HL-60 (cell line): Measurements from ENCODE around the gene NDUFA11.

Experiments
- DNase-seq, 2 experiments: peaks; one replicate each; pipeline ENCODE4 v3.0.0-alpha.2; 2010 to 2020; ENCODE audit warnings: low read depth in 1 of 2, low spot score in 1 of 2
- H3K27ac ChIP-seq: fragments of 250-450 bp; sonication (Bioruptor Pico); replicated peaks from 2 replicates; pipeline ENCODE4 v1.5.1; 2020; ENCODE audit warnings: mild to moderate bottlenecking, moderate library complexity
- H3K27me3 ChIP-seq: fragments of 250-450 bp; sonication (Bioruptor Pico); 2 replicates; pipeline ENCODE4 v1.5.1; 2021; ENCODE audit warnings: mild to moderate bottlenecking, moderate library complexity; ENCODE audit not compliant: insufficient read depth, poor library complexity, severe bottlenecking
- H3K4me3 ChIP-seq: replicated peaks from 2 replicates; pipeline ENCODE4 v1.5.1; 2011; ENCODE audit warnings: mild to moderate bottlenecking, control low read depth, low read length; ENCODE audit not compliant: insufficient read depth
- CTCF ChIP-seq: IDR thresholded peaks from one replicate; pipeline ENCODE4 v1.5.1; 2011; ENCODE audit warnings: low read length, control low read depth, inconsistent platforms; ENCODE audit not compliant: insufficient read depth
- GABPA ChIP-seq: IDR thresholded peaks from 2 replicates; pipeline ENCODE4 v1.6.1; 2012; ENCODE audit warnings: low read depth
- POLR2AphosphoS5 ChIP-seq: IDR thresholded peaks from 2 replicates; pipeline ENCODE4 v1.6.1; 2012; ENCODE audit warnings: low read depth
- SPI1 ChIP-seq: IDR thresholded peaks from 2 replicates; pipeline ENCODE4 v1.6.1; 2012; ENCODE audit warnings: low read depth, mild to moderate bottlenecking, borderline replicate concordance
- TF ChIP-seq, protein P1 (sequence below): IDR thresholded peaks from 2 replicates; pipeline ENCODE4 v1.6.1; 2012; ENCODE audit warnings: low read depth; ENCODE audit not compliant: insufficient replicate concordance

Gene NDUFA11

DNA sequence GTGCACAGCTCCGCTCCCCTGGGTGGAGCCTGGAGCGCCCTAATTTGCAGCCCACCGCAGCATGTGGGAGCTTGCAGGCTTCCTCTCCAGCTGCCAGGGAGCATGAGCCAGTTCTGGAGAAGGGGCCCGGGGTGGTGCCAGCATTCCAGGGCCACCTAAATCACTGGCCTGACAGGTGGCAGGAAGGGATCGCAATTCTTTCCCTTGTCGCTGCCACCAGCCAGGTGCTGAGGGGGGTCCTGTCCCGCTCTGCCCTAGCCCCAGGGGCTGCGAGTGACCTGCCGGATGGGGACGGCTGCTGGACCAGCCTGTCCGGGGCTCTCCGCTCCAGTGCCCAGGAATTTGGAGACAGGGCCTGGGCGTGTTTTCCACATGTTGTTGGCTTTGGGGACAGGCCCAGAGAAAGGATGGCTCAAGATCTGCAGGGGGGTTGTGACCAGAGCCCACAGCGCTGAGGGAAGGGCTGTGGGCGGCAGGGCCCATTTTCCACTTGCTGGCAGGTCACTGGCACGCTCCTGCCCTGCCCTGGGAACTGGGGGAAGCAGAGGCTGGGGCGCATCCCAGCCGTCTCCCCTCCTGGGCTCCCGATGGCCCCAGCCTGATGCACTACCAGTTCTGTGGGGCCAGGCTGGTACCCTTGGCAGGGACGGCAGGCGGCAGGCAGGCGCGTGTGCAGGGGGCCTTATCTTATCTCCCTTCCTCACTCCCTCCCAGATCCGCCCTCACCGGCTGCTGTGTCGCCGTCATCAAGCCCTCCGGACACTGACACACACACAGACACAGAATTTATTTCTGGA is 9.5 kb downstream of the NDUFA11 start:
- no peak overlapping the region for H3K4me3 ChIP-seq
- TF ChIP-seq SPI1 (no peak), GABPA (no peak), CTCF (no peak), POLR2AphosphoS5 (no peak)
- TF ChIP-seq, protein P1, sequence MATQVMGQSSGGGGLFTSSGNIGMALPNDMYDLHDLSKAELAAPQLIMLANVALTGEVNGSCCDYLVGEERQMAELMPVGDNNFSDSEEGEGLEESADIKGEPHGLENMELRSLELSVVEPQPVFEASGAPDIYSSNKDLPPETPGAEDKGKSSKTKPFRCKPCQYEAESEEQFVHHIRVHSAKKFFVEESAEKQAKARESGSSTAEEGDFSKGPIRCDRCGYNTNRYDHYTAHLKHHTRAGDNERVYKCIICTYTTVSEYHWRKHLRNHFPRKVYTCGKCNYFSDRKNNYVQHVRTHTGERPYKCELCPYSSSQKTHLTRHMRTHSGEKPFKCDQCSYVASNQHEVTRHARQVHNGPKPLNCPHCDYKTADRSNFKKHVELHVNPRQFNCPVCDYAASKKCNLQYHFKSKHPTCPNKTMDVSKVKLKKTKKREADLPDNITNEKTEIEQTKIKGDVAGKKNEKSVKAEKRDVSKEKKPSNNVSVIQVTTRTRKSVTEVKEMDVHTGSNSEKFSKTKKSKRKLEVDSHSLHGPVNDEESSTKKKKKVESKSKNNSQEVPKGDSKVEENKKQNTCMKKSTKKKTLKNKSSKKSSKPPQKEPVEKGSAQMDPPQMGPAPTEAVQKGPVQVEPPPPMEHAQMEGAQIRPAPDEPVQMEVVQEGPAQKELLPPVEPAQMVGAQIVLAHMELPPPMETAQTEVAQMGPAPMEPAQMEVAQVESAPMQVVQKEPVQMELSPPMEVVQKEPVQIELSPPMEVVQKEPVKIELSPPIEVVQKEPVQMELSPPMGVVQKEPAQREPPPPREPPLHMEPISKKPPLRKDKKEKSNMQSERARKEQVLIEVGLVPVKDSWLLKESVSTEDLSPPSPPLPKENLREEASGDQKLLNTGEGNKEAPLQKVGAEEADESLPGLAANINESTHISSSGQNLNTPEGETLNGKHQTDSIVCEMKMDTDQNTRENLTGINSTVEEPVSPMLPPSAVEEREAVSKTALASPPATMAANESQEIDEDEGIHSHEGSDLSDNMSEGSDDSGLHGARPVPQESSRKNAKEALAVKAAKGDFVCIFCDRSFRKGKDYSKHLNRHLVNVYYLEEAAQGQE, result no peak
- no peak for DNase-seq
- H3K27me3 ChIP-seq, result peaks cover 10% of the 10 kb centered on the region
- no peak overlapping the region for H3K27ac ChIP-seq

- Histone ChIP-seq H3K4me3 (no peak overlapping the region), H3K27ac (no peak overlapping the region), H3K27me3 (peaks cover 10% of the 10 kb centered on the region)
- DNase-seq, result no peak
- TF ChIP-seq POLR2AphosphoS5, result 0 out of 2 replicates have a peak, but pooled peaks have one; percentile 16
- TF ChIP-seq CTCF, result no peak
Observed at GRCh38 chr19:5893296-5893903, 10.2 kb downstream of the NDUFA11 start.

GRCh38 chr19:5892772-5893275 is 10.8 kb downstream of the NDUFA11 start:
- Histone ChIP-seq H3K27me3 (peaks cover 10% of the 10 kb centered on the region), H3K4me3 (no peak overlapping the region), H3K27ac (no peak overlapping the region)
- TF ChIP-seq CTCF (no peak), GABPA (no peak)
- no peak for DNase-seq

DNA sequence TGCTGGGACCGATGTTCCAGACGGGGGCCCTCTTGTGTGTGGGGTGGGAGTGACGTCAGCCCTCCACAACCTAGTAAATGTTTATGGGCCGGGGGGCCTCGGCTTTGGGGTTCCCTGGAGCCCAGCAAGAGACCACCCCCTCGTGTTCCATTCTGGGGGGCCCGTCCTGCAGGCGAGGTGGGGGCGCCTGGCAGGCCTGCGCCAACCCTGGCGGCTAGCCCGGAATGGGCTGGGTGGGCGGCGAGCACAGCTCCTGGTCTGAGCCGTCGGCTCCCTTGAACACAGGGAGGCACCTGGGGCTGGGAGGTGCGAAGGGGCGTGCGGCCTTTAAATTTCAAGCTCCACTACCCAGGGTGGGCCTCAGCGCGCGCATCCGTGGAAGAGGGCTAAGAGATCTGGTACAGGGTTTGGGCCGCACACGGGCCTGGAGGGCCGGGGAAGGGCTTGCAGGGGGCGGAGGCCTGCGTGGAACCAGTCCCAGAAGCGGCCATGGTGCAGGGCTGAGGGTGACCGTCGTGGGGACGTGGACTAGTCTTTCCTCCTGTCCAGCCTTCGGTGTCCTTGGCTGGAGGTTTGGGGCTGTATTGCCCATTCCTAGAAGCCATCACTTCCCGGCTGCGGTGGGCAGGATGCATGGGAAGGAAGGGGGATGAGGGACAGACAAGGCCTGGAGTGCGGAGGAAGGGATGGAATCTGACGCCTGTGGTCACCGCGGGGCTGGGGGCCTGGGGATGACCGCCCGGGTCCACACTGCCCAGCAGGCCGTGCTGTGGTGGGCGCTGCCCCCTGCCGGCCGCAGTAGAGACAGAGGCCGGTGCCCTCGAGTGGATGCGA is 11.4 kb downstream of the NDUFA11 start:
- TF ChIP-seq CTCF, result peak; percentile 26
- TF ChIP-seq POLR2AphosphoS5, result peak; percentile 31
- no peak for TF ChIP-seq GABPA
- no peak overlapping the region for H3K27ac ChIP-seq
- peaks cover 10% of the 10 kb centered on the region for H3K27me3 ChIP-seq
- DNase-seq, result peak in 1 of 2 experiments; percentile 16
- no peak overlapping the region for H3K4me3 ChIP-seq
